WTC11 (cell line): ENCODE measurements around the gene CEP135. TPM values are rescaled to one million over a fixed set of nuclear protein-coding genes. Genes with fewer than 3 reads are reported as not detected.

Experiments used
- ATAC-seq: fragments of 200-7000 bp; cut with Tn5 transposase; 2 replicates; pipeline ENCODE4 v1.10.0; 2021; ENCODE audit warnings: mild to moderate bottlenecking, moderate library complexity
- CTCF ChIA-PET: fragments of 300-600 bp; sonication (Branson Sonifier 250); formaldehyde crosslinking; loops from one replicate; lab custom pipeline; 2021; ENCODE audit warnings: antibody characterized with exemption; lab: Charles Lee
- POLR2A ChIA-PET: fragments of 350-600 bp; sonication (Branson Sonifier 250); formaldehyde crosslinking; loops from one replicate; lab custom pipeline; 2021; ENCODE audit warnings: antibody characterized with exemption; lab: Charles Lee
- DNase-seq: peaks from one replicate; pipeline ENCODE4 v3.0.0; 2021; ENCODE audit warnings: low spot score
- H3K27ac Mint-ChIP-seq: 2 replicates; pipeline ENCODE4 v1.8.0; 2021; ENCODE audit warnings: mixed read lengths
- H3K27me3 Mint-ChIP-seq: 2 replicates; pipeline ENCODE4 v1.8.0; 2021; ENCODE audit warnings: low read depth, mild to moderate bottlenecking, moderate library complexity, mixed read lengths
- H3K36me3 Mint-ChIP-seq: 2 replicates; pipeline ENCODE4 v1.8.0; 2021; ENCODE audit warnings: mixed read lengths
- H3K4me1 Mint-ChIP-seq: 2 replicates; pipeline ENCODE4 v1.8.0; 2022; ENCODE audit warnings: mixed read lengths
- H3K4me3 Mint-ChIP-seq: 2 replicates; pipeline ENCODE4 v1.8.0; 2021; ENCODE audit warnings: mild to moderate bottlenecking, moderate library complexity, mixed read lengths
- H3K9me3 Mint-ChIP-seq: 2 replicates; pipeline ENCODE4 v1.8.0; 2021; ENCODE audit warnings: mixed read lengths
- ATF6 ChIP-seq: sonication (generic); formaldehyde crosslinking; IDR thresholded peaks from 2 replicates; pipeline ENCODE4 v1.8.1; 2023; ENCODE audit warnings: mild to moderate bottlenecking, missing genetic modification reagents
- E2F4 ChIP-seq: sonication (generic); formaldehyde crosslinking; IDR thresholded peaks from 2 replicates; pipeline ENCODE4 v1.8.1; 2022; ENCODE audit warnings: low read depth, mild to moderate bottlenecking, moderate library complexity, missing genetic modification reagents, borderline replicate concordance
- ELF4 ChIP-seq: sonication (generic); formaldehyde crosslinking; IDR thresholded peaks from 2 replicates; pipeline ENCODE4 v1.8.1; 2022; ENCODE audit warnings: low read depth, mild to moderate bottlenecking, moderate library complexity, missing genetic modification reagents
- ESRRA ChIP-seq: sonication (generic); formaldehyde crosslinking; IDR thresholded peaks from 2 replicates; pipeline ENCODE4 v1.8.1; 2022; ENCODE audit warnings: mild to moderate bottlenecking, missing genetic modification reagents, borderline replicate concordance
- ETV6 ChIP-seq: sonication (generic); formaldehyde crosslinking; IDR thresholded peaks from 2 replicates; pipeline ENCODE4 v1.8.1; 2022; ENCODE audit warnings: mild to moderate bottlenecking, missing genetic modification reagents
- HMGA2 ChIP-seq: fragments of 250-450 bp; sonication (Bioruptor Pico); IDR thresholded peaks from 2 replicates; pipeline ENCODE4 v1.4.0; 2021; ENCODE audit warnings: mild to moderate bottlenecking, moderate library complexity
- HMGXB4 ChIP-seq: sonication (generic); formaldehyde crosslinking; IDR thresholded peaks from 2 replicates; pipeline ENCODE4 v1.8.1; 2023; ENCODE audit warnings: mild to moderate bottlenecking, moderate library complexity, missing genetic modification reagents
- JUN ChIP-seq: sonication (generic); formaldehyde crosslinking; IDR thresholded peaks from 2 replicates; pipeline ENCODE4 v1.8.0; 2023; ENCODE audit warnings: mild to moderate bottlenecking, missing genetic modification reagents
- MXD4 ChIP-seq: fragments of 250-450 bp; sonication (Bioruptor Pico); IDR thresholded peaks from 2 replicates; pipeline ENCODE4 v1.8.0; 2021; ENCODE audit warnings: mild to moderate bottlenecking, moderate library complexity, borderline replicate concordance
- NR2C2 ChIP-seq: sonication (generic); formaldehyde crosslinking; IDR thresholded peaks from 2 replicates; pipeline ENCODE4 v1.8.0; 2022; ENCODE audit warnings: mild to moderate bottlenecking, missing genetic modification reagents
- PRDM15 ChIP-seq: sonication (generic); formaldehyde crosslinking; IDR thresholded peaks from 2 replicates; pipeline ENCODE4 v1.8.0; 2022; ENCODE audit warnings: missing genetic modification reagents
- RORB ChIP-seq: fragments of 250-450 bp; sonication (Bioruptor Pico); IDR thresholded peaks from 2 replicates; pipeline ENCODE4 v1.9.0; 2021; ENCODE audit warnings: mild to moderate bottlenecking
- ZMAT4 ChIP-seq: fragments of 250-450 bp; sonication (Bioruptor Pico); IDR thresholded peaks from 2 replicates; pipeline ENCODE4 v1.9.0; 2021; ENCODE audit warnings: mild to moderate bottlenecking
- ZNF219 ChIP-seq: sonication (generic); formaldehyde crosslinking; IDR thresholded peaks from 2 replicates; pipeline ENCODE4 v1.8.0; 2023; ENCODE audit warnings: missing genetic modification reagents, mild to moderate bottlenecking, borderline replicate concordance
- ZNF423 ChIP-seq: fragments of 250-450 bp; sonication (Bioruptor Pico); IDR thresholded peaks from 2 replicates; pipeline ENCODE4 v2.1.2; 2022; ENCODE audit warnings: mild to moderate bottlenecking, moderate library complexity
- ZNF512 ChIP-seq: sonication (generic); formaldehyde crosslinking; IDR thresholded peaks from 2 replicates; pipeline ENCODE4 v1.8.1; 2022; ENCODE audit warnings: missing genetic modification reagents, borderline replicate concordance
- ZSCAN18 ChIP-seq: fragments of 250-450 bp; sonication (Bioruptor Pico); IDR thresholded peaks from 2 replicates; pipeline ENCODE4 v2.1.2; 2022; ENCODE audit warnings: mild to moderate bottlenecking, moderate library complexity
- total RNA-seq: library from RNA; stranded (reverse); gene quantifications from 3 replicates; pipeline ENCODE4 v1.2.3, GENCODE V29; 2021

The CEP135 gene
- total RNA-seq, 1 experiment from 2014 or later: 13.6 TPM

GRCh38 chr4:55955710-55956109, 7.0 kb downstream of the CEP135 start:
- Mint-ChIP-seq H3K27me3 (no peaks in the 10 kb centered on the region), H3K36me3 (peaks cover 45% of the 10 kb centered on the region), H3K4me3 (no peak overlapping the region), H3K4me1 (peaks cover 2% of the 10 kb centered on the region; the same call in 1 of the 2 replicates), H3K9me3 (no peaks in the 10 kb centered on the region), H3K27ac (no peak overlapping the region)
- ChIA-PET CTCF (no interaction called here), POLR2A (no interaction called here)
- DNase-seq (no peak), ATAC-seq (no peak)
- TF ChIP-seq PRDM15 (CRISPR knock-in tag) (no peak), ESRRA (CRISPR knock-in tag) (no peak), ZNF219 (no peak), MXD4 (CRISPR knock-in tag) (no peak), ZNF512 (CRISPR knock-in tag) (no peak), NR2C2 (CRISPR knock-in tag) (no peak), JUN (CRISPR knock-in tag) (no peak)

GRCh38 chr4:55959655-55960054, 10.9 kb downstream of the CEP135 start:
- no peak for ATAC-seq
- H3K36me3 Mint-ChIP-seq: peaks cover 41% of the 10 kb centered on the region
- no peak for DNase-seq
- ChIA-PET CTCF (interaction anchor here (2.5 kb wide), 1 partner anchor 11 kb away, joined by 14 read pairs; the partner anchor contains the start of gene CEP135), POLR2A (no interaction called here)
- H3K27ac Mint-ChIP-seq: no peak overlapping the region
- no peaks in the 10 kb centered on the region for H3K27me3 Mint-ChIP-seq
- no peaks in the 10 kb centered on the region for H3K4me1 Mint-ChIP-seq
- no peaks in the 10 kb centered on the region for H3K9me3 Mint-ChIP-seq
- no peak overlapping the region for H3K4me3 Mint-ChIP-seq
- TF ChIP-seq ZSCAN18 (CRISPR knock-in tag) (no peak), HMGXB4 (no peak), E2F4 (no peak), ELF4 (CRISPR knock-in tag) (no peak), ATF6 (no peak), RORB (no peak), ZNF423 (CRISPR knock-in tag) (no peak), HMGA2 (CRISPR knock-in tag) (no peak), ZMAT4 (CRISPR knock-in tag) (no peak), PRDM15 (CRISPR knock-in tag) (no peak), MXD4 (CRISPR knock-in tag) (no peak), ETV6 (CRISPR knock-in tag) (no peak)
